Kidney tubule cell (primary cell): Measurements from ENCODE around the gene NRARP.

Source experiments
- DNase-seq: peaks from one replicate; pipeline ENCODE4 v3.0.0-alpha.2; 2018; ENCODE audit warnings: low spot score

The NRARP gene

GRCh38 chr9:137277329-137278041 lies 24.6 kb downstream of the NRARP start, which contains the start of gene TOR4A:
TSS of gene TOR4A (plus strand) at chr9:137277726. CDS start at chr9:137278690, 964 bp downstream.
- peak; percentile 96 for DNase-seq

GRCh38 chr9:137276473-137277328 lies 25.4 kb downstream of the NRARP start:
- peak; percentile 53 for DNase-seq

GRCh38 chr9:137275588-137276472 lies 26.2 kb downstream of the NRARP start:
- no peak for DNase-seq

- no peak for DNase-seq
These were observed 26.9 kb downstream of the NRARP start for GRCh38 chr9:137275203-137275587.

- DNase-seq = no peak
These were observed 28.3 kb downstream of the NRARP start for GRCh38 chr9:137273611-137274320.

- DNase-seq = no peak
These were observed 29.0 kb downstream of the NRARP start for GRCh38 chr9:137273095-137273490.

GRCh38 chr9:137272241-137273094 lies 29.6 kb downstream of the NRARP start:
- DNase-seq = no peak

- no peak for DNase-seq
These were observed 30.4 kb downstream of the NRARP start for GRCh38 chr9:137271696-137272076.

GRCh38 chr9:137270929-137271695 lies 31.0 kb downstream of the NRARP start:
- no peak for DNase-seq

GRCh38 chr9:137269231-137269772 lies 32.8 kb downstream of the NRARP start:
- DNase-seq = no peak

GRCh38 chr9:137268538-137269201 lies 33.4 kb downstream of the NRARP start:
- no peak for DNase-seq

GRCh38 chr9:137267933-137268355 lies 34.1 kb downstream of the NRARP start:
- no peak for DNase-seq

GRCh38 chr9:137266585-137267453 lies 35.3 kb downstream of the NRARP start:
- no peak for DNase-seq

GRCh38 chr9:137266162-137266527 lies 35.9 kb downstream of the NRARP start:
- no peak for DNase-seq

- no peak for DNase-seq
These were observed 36.4 kb downstream of the NRARP start for GRCh38 chr9:137265496-137266161.

GRCh38 chr9:137264067-137264466 lies 38.0 kb downstream of the NRARP start:
- no peak for DNase-seq

GRCh38 chr9:137263506-137263905 lies 38.6 kb downstream of the NRARP start:
- no peak for DNase-seq

GRCh38 chr9:137262909-137263285 lies 39.2 kb downstream of the NRARP start:
- DNase-seq = no peak
